ENCODE data around the gene ZNRF4.

The ZNRF4 gene

DNA sequence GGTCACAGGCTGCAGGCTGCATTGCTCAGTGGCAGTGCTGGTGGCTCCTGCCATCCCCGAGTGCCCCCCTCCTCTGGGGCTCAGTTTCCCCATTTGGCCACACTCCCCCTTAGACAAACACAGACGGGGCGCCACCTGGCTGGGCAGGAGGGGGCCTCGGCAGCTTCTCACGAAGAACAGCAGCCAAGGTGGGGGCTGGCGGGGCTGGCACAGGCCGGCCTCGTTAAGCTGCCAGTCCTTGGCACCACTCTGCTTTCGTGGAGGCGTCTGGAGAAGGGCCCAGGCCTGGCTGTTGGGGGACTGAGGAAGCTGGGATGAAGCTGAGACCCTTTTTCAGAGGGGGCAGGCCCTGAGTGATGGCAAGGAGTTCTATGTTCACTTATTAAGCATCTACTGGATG lies 3.7 kb upstream of the ZNRF4 start:
- Histone ChIP-seq H3K4me1 (ENCODE audit: control insufficient read depth, low read depth, low read length) (no peaks in the 10 kb centered on the region), H2BK5ac (ENCODE audit: low read length) (no peak overlapping the region), H3K18ac (ENCODE audit: low read length) (no peak overlapping the region), H3K4me3 (ENCODE audit: low read length) (no peak overlapping the region), H3K9ac (ENCODE audit: low read length) (no peak overlapping the region), H3K36me3 (ENCODE audit: control insufficient read depth, insufficient read depth, low read length) (no peaks in the 10 kb centered on the region), H3K56ac (ENCODE audit: low read length) (no peak overlapping the region), H3K27me3 (ENCODE audit: insufficient read depth, low read length, poor library complexity) (no peaks in the 10 kb centered on the region), H3K27ac (ENCODE audit: low read depth, low read length) (no peak overlapping the region), H4K5ac (ENCODE audit: low read length) (no peak overlapping the region), H2BK120ac (ENCODE audit: low read depth, low read length) (no peak overlapping the region), H2BK15ac (replicated peaks; ENCODE audit: low read depth) (no peak overlapping the region), H3K4ac (ENCODE audit: low read depth, low read length) (no peak overlapping the region), H4K8ac (ENCODE audit: low read depth, low read length) (no peak overlapping the region), H3K4me2 (ENCODE audit: low read length) (no peak overlapping the region), H3K23ac (ENCODE audit: low read length) (no peak overlapping the region), H3K79me1 (ENCODE audit: low read length) (no peaks in the 10 kb centered on the region), H3K79me2 (ENCODE audit: control insufficient read depth, insufficient read depth, low read length) (no peaks in the 10 kb centered on the region), H2AK5ac (ENCODE audit: low read length) (no peak overlapping the region)
- DNase-seq, result no peak
- whole genome bisulfite sequencing (ENCODE audit: extremely low coverage, insufficient coverage, low lambda C conversion rate), result no CpG with 5 or more reads among the region's 10 CpGs

DNA sequence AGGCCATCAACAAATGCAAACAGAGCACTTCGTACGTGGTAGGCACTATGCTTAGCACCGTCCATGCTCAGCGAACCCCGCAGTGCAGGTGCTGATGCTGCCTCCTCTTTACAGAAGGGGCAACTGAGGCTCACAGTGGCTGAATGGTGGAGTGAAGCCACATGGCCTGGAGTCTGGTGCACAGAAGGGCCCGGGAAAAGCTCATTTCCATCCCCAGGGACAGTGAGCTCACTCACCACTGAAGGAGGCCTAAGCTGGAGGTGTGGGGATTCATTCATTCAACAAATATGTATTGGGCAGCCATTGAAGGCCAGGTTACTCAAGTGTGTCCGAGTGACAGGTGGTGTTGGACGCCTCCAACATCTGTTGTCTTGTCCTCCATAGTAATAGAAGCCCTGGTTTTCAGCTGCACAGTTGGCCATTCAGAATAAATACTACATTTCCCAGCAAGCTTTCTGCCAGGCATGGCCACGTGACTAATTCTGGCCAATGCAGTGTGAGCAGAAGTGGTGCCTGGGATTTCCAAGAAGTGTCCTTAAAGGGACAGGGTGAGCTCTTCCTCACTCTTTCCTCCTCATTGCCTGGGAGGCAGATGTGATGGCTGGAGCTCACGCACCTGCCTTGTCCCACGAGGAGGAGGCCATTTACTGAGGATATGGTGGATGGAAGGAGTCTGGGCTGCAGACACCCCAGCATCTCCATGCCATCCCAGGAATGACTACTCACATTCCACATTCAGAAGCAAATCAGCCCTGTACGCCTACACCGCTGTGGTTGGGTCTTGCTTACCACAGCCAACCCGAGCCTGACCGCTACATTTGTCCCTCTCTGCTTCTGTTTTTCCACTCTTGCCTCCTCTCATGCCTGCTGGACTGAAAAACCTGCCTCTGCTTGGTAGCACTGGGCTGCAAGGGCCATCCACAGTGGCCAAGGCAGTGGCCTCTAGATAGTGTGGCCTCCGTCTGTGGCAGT lies 2.3 kb upstream of the ZNRF4 start:
- Histone ChIP-seq H3K4me1 (ENCODE audit: control insufficient read depth, low read depth, low read length) (no peaks in the 10 kb centered on the region), H2BK15ac (replicated peaks; ENCODE audit: low read depth) (no peak overlapping the region), H3K27ac (ENCODE audit: low read depth, low read length) (no peak overlapping the region), H3K56ac (ENCODE audit: low read length) (no peak overlapping the region), H3K36me3 (ENCODE audit: control insufficient read depth, insufficient read depth, low read length) (no peaks in the 10 kb centered on the region), H2BK120ac (ENCODE audit: low read depth, low read length) (no peak overlapping the region), H3K79me1 (ENCODE audit: low read length) (no peaks in the 10 kb centered on the region), H2AK5ac (ENCODE audit: low read length) (no peak overlapping the region), H3K4me2 (ENCODE audit: low read length) (no peak overlapping the region), H4K5ac (ENCODE audit: low read length) (no peak overlapping the region), H4K8ac (ENCODE audit: low read depth, low read length) (no peak overlapping the region), H3K4ac (ENCODE audit: low read depth, low read length) (no peak overlapping the region), H3K79me2 (ENCODE audit: control insufficient read depth, insufficient read depth, low read length) (no peaks in the 10 kb centered on the region), H3K23ac (ENCODE audit: low read length) (no peak overlapping the region), H3K9ac (ENCODE audit: low read length) (no peak overlapping the region), H3K18ac (ENCODE audit: low read length) (no peak overlapping the region), H3K4me3 (ENCODE audit: low read length) (no peak overlapping the region), H2BK5ac (ENCODE audit: low read length) (no peak overlapping the region), H3K27me3 (ENCODE audit: insufficient read depth, low read length, poor library complexity) (no peaks in the 10 kb centered on the region)
- DNase-seq, result peak; percentile 31
- no CpG with 5 or more reads among the region's 16 CpGs for WGBS (ENCODE audit: extremely low coverage, insufficient coverage, low lambda C conversion rate)

DNA sequence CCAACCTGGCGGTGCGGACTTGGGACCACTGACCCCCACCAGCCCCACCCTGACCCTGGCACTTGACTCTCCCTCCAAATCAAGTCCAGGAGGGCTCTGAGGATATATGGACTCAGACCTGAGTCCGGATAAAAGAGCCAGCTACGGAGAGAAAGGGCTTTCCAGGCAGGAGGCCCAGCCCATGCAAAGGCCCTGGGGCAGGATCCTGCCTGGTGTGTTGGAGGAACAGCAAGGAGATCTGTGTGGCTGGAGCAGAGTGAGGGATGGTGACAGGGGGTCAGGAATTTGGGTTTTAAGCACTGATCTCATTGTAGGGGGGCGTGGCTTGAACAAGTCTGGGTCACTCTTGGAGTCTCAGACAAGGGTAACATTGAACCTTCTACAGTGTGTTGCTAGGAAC lies 474 bp upstream of the ZNRF4 start:
- Histone ChIP-seq H4K8ac (ENCODE audit: low read depth, low read length) (no peak overlapping the region), H3K18ac (ENCODE audit: low read length) (no peak overlapping the region), H3K4me3 (ENCODE audit: low read length) (no peak overlapping the region), H4K5ac (ENCODE audit: low read length) (no peak overlapping the region), H3K27ac (ENCODE audit: low read depth, low read length) (no peak overlapping the region), H3K23ac (ENCODE audit: low read length) (no peak overlapping the region), H2BK15ac (replicated peaks; ENCODE audit: low read depth) (no peak overlapping the region), H3K56ac (ENCODE audit: low read length) (no peak overlapping the region), H2AK5ac (ENCODE audit: low read length) (no peak overlapping the region), H3K9ac (ENCODE audit: low read length) (no peak overlapping the region), H3K4me2 (ENCODE audit: low read length) (no peak overlapping the region), H3K4me1 (ENCODE audit: control insufficient read depth, low read depth, low read length) (no peaks in the 10 kb centered on the region), H3K27me3 (ENCODE audit: insufficient read depth, low read length, poor library complexity) (no peaks in the 10 kb centered on the region), H3K79me2 (ENCODE audit: control insufficient read depth, insufficient read depth, low read length) (no peaks in the 10 kb centered on the region), H3K4ac (ENCODE audit: low read depth, low read length) (no peak overlapping the region), H2BK5ac (ENCODE audit: low read length) (no peak overlapping the region), H2BK120ac (ENCODE audit: low read depth, low read length) (no peak overlapping the region), H3K79me1 (ENCODE audit: low read length) (no peaks in the 10 kb centered on the region), H3K36me3 (ENCODE audit: control insufficient read depth, insufficient read depth, low read length) (no peaks in the 10 kb centered on the region)
- no peak for DNase-seq
- no CpG with 5 or more reads among the region's 5 CpGs for WGBS (ENCODE audit: extremely low coverage, insufficient coverage, low lambda C conversion rate)

DNA sequence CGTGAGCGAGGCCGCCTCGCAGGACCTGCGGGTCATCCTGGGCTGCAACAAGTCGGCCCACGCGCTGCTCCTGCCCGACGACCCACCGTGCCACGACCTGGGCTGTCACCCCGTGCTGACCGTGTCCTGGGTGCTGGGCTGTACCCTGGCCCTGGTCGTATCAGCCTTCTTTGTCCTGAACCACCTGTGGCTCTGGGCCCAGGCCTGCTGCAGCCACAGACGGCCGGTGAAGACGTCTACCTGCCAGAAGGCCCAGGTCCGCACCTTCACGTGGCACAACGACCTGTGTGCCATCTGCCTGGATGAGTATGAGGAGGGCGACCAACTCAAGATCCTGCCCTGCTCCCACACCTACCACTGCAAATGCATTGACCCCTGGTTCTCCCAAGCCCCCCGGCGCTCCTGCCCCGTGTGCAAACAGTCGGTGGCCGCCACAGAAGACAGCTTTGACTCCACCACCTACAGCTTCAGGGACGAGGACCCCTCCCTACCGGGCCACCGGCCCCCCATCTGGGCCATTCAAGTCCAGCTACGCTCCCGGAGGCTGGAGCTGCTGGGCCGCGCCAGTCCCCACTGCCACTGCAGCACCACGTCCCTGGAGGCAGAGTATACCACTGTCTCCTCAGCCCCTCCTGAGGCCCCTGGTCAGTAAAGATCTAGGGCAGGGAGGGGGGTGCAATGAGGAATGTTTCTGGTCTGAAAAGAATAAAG lies 1.1 kb downstream of the ZNRF4 start:
- Histone ChIP-seq H3K27ac (ENCODE audit: low read depth, low read length) (no peak overlapping the region), H3K4ac (ENCODE audit: low read depth, low read length) (no peak overlapping the region), H3K18ac (ENCODE audit: low read length) (no peak overlapping the region), H2BK15ac (replicated peaks; ENCODE audit: low read depth) (no peak overlapping the region), H2BK5ac (ENCODE audit: low read length) (no peak overlapping the region), H2AK5ac (ENCODE audit: low read length) (no peak overlapping the region), H3K79me1 (ENCODE audit: low read length) (no peaks in the 10 kb centered on the region), H2BK120ac (ENCODE audit: low read depth, low read length) (no peak overlapping the region), H3K9ac (ENCODE audit: low read length) (no peak overlapping the region), H4K8ac (ENCODE audit: low read depth, low read length) (no peak overlapping the region), H3K4me2 (ENCODE audit: low read length) (no peak overlapping the region), H3K4me1 (ENCODE audit: control insufficient read depth, low read depth, low read length) (no peaks in the 10 kb centered on the region), H3K23ac (ENCODE audit: low read length) (no peak overlapping the region), H3K79me2 (ENCODE audit: control insufficient read depth, insufficient read depth, low read length) (no peaks in the 10 kb centered on the region), H4K5ac (ENCODE audit: low read length) (no peak overlapping the region), H3K56ac (ENCODE audit: low read length) (no peak overlapping the region), H3K36me3 (ENCODE audit: control insufficient read depth, insufficient read depth, low read length) (no peaks in the 10 kb centered on the region), H3K4me3 (ENCODE audit: low read length) (no peak overlapping the region), H3K27me3 (ENCODE audit: insufficient read depth, low read length, poor library complexity) (no peaks in the 10 kb centered on the region)
- no peak for DNase-seq
- WGBS (ENCODE audit: extremely low coverage, insufficient coverage, low lambda C conversion rate), result no CpG with 5 or more reads among the region's 35 CpGs

DNA sequence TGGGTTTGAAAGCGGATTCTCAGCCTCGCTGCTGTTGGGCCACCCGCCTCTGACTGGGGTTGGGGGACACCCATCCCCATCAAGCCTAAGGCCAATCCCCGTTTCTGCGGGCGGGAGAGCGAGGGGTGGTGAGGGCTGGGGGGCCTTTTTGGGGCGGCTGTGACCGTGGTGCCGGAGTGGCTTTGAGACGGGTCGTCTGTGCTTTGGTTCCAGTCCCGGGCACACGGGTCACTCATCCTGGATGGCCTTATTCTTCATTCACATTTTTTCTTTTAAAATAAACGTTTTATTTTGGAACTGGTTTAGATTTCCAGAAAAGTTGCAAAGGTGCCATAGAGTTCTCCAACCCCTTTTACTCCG lies 1.6 kb downstream of the ZNRF4 start:
- no peaks in the 10 kb centered on the region for H3K4me1 ChIP-seq (ENCODE audit: control insufficient read depth, low read depth, low read length)
- no peaks in the 10 kb centered on the region for H3K36me3 ChIP-seq (ENCODE audit: control insufficient read depth, insufficient read depth, low read length)
- H4K5ac ChIP-seq (ENCODE audit: low read length), result no peak overlapping the region
- no peak overlapping the region for H3K27ac ChIP-seq (ENCODE audit: low read depth, low read length)
- H2BK120ac ChIP-seq (ENCODE audit: low read depth, low read length), result no peak overlapping the region
- no peaks in the 10 kb centered on the region for H3K79me2 ChIP-seq (ENCODE audit: control insufficient read depth, insufficient read depth, low read length)
- no peak overlapping the region for H4K8ac ChIP-seq (ENCODE audit: low read depth, low read length)
- no CpG with 5 or more reads among the region's 16 CpGs for WGBS (ENCODE audit: extremely low coverage, insufficient coverage, low lambda C conversion rate)
- no peak overlapping the region for H3K4ac ChIP-seq (ENCODE audit: low read depth, low read length)
- H3K27me3 ChIP-seq (ENCODE audit: insufficient read depth, low read length, poor library complexity), result no peaks in the 10 kb centered on the region
- H3K4me2 ChIP-seq (ENCODE audit: low read length), result no peak overlapping the region
- DNase-seq, result no peak
- no peak overlapping the region for H3K18ac ChIP-seq (ENCODE audit: low read length)
- no peak overlapping the region for H2BK15ac ChIP-seq (replicated peaks; ENCODE audit: low read depth)
- H2BK5ac ChIP-seq (ENCODE audit: low read length), result no peak overlapping the region
- H2AK5ac ChIP-seq (ENCODE audit: low read length), result no peak overlapping the region
- no peak overlapping the region for H3K23ac ChIP-seq (ENCODE audit: low read length)
- no peak overlapping the region for H3K56ac ChIP-seq (ENCODE audit: low read length)
- no peak overlapping the region for H3K9ac ChIP-seq (ENCODE audit: low read length)
- H3K79me1 ChIP-seq (ENCODE audit: low read length), result no peaks in the 10 kb centered on the region
- no peak overlapping the region for H3K4me3 ChIP-seq (ENCODE audit: low read length)
